ENCODE results near the gene RNU1-1. TPM values are rescaled to one million over a fixed set of nuclear protein-coding genes. Genes with fewer than 3 reads are reported as not detected.
"Not testable (repeated sequence)": the region's sequence is repeated elsewhere in the genome, so short reads cannot be mapped to it uniquely, and the experiment has no call there.

Gene RNU1-1
- total and polyA plus RNA-seq, 8 donors = under 0.01 to 9,966 (median under 0.01) TPM; not detected in 3

GRCh38 chr1:16484931-16485330 is 29.2 kb downstream of the RNU1-1 start:
- Histone ChIP-seq H3K4me1 (no peaks in the 10 kb centered on the region), H3K9me3 (no peaks in the 10 kb centered on the region), H3K27ac (no peak overlapping the region), H3K4me3 (no peak overlapping the region), H3K36me3 (peaks cover 16 to 95% (median 90%) of the 10 kb centered on the region in 4 donors), H3K27me3 (no peaks in the 10 kb centered on the region)
- no peak for TF ChIP-seq CTCF (IDR thresholded peaks at IDR 0.05)
- TF ChIP-seq POLR2A (IDR thresholded peaks at IDR 0.05) = no peak
- TF ChIP-seq POLR2AphosphoS5 (IDR thresholded peaks at IDR 0.05) = no peak
- no peak for TF ChIP-seq EP300 (IDR thresholded peaks at IDR 0.05)
- 94 to 96% (median 95%) methylated on average over 2 to 6 of the region's 6 CpGs for WGBS, 5 donors
- intact Hi-C loops (cut with DNase I; ENCODE audit: low total_unique reads) = no loop called here
- DNase-seq = no peak

GRCh38 chr1:16484501-16484835 is 29.6 kb downstream of the RNU1-1 start:
- Histone ChIP-seq H3K9me3 (no peaks in the 10 kb centered on the region), H3K27ac (no peak overlapping the region), H3K4me3 (no peak overlapping the region), H3K4me1 (no peaks in the 10 kb centered on the region), H3K36me3 (peaks cover 16 to 95% (median 90%) of the 10 kb centered on the region in 4 donors), H3K27me3 (no peaks in the 10 kb centered on the region)
- no peak for DNase-seq
- TF ChIP-seq CTCF (IDR thresholded peaks at IDR 0.05) (no peak), POLR2A (IDR thresholded peaks at IDR 0.05) (no peak), POLR2AphosphoS5 (IDR thresholded peaks at IDR 0.05) (no peak), EP300 (IDR thresholded peaks at IDR 0.05) (no peak)
- intact Hi-C loops (cut with DNase I; ENCODE audit: low total_unique reads) = no loop called here
- WGBS, 5 donors = 89 to 98% (median 94%) methylated on average over 5 to 8 of the region's 8 CpGs

- peaks cover 16 to 95% (median 88%) of the 10 kb centered on the region in 4 donors for H3K36me3 ChIP-seq
- H3K4me1 ChIP-seq; H3K27ac ChIP-seq; H3K9me3 ChIP-seq; H3K4me3 ChIP-seq; H3K27me3 ChIP-seq; intact Hi-C loops (cut with DNase I; ENCODE audit: low total_unique reads); DNase-seq: not testable (repeated sequence)
- 88 to 92% (median 89%) methylated on average over 15 to 45 of the region's 45 CpGs for WGBS, 5 donors
Measured at GRCh38 chr1:16483639-16484500, 30.2 kb downstream of the RNU1-1 start.

GRCh38 chr1:16483146-16483545 is 30.9 kb downstream of the RNU1-1 start:
- 95 to 100% (median 97%) methylated on average over 21 to 26 of the region's 26 CpGs for WGBS, 5 donors
- DNase-seq = not testable (repeated sequence)

GRCh38 chr1:16478091-16478490 is 36.0 kb downstream of the RNU1-1 start:
- Histone ChIP-seq H3K9me3 (no peaks in the 10 kb centered on the region), H3K4me3 (no peak overlapping the region), H3K27me3 (no peaks in the 10 kb centered on the region), H3K36me3 (peaks cover 40 to 100% (median 97%) of the 10 kb centered on the region in 4 donors), H3K27ac (no peak overlapping the region), H3K4me1 (no peaks in the 10 kb centered on the region)
- TF ChIP-seq POLR2AphosphoS5 (IDR thresholded peaks at IDR 0.05) (no peak), CTCF (IDR thresholded peaks at IDR 0.05) (no peak), EP300 (IDR thresholded peaks at IDR 0.05) (no peak), POLR2A (IDR thresholded peaks at IDR 0.05) (no peak)
- intact Hi-C loops (cut with DNase I; ENCODE audit: low total_unique reads) = no loop called here
- no peak for DNase-seq
- 87 to 98% (median 95%) methylated on average over 11 to 12 of the region's 12 CpGs for WGBS, 5 donors

More at GRCh38 chr1:16483146-16483545, 30.9 kb downstream of the RNU1-1 start:
- H3K4me1 ChIP-seq; H3K4me3 ChIP-seq; H3K27me3 ChIP-seq; H3K9me3 ChIP-seq; H3K27ac ChIP-seq; intact Hi-C loops (cut with DNase I; ENCODE audit: low total_unique reads): not testable (repeated sequence)
- peaks cover 21 to 95% (median 89%) of the 10 kb centered on the region in 4 donors for H3K36me3 ChIP-seq

GRCh38 chr1:16475771-16476770 is 38.0 kb downstream of the RNU1-1 start:
- H3K4me1 ChIP-seq; H3K27me3 ChIP-seq; DNase-seq; intact Hi-C loops (cut with DNase I; ENCODE audit: low total_unique reads); H3K4me3 ChIP-seq; H3K27ac ChIP-seq; H3K9me3 ChIP-seq: not testable (repeated sequence)
- WGBS, 5 donors = 91 to 93% (median 92%) methylated on average over 16 to 28 of the region's 29 CpGs
- H3K36me3 ChIP-seq = peaks cover 40 to 94% (median 84%) of the 10 kb centered on the region in 4 donors

- H3K4me3 ChIP-seq; H3K9me3 ChIP-seq; H3K27ac ChIP-seq; H3K27me3 ChIP-seq; DNase-seq; intact Hi-C loops (cut with DNase I; ENCODE audit: low total_unique reads); H3K4me1 ChIP-seq: not testable (repeated sequence)
- H3K36me3 ChIP-seq = peaks cover 40 to 85% (median 75%) of the 10 kb centered on the region in 4 donors
- WGBS, 5 donors = 91 to 100% (median 95%) methylated on average over 2 of the region's 2 CpGs
Measured at GRCh38 chr1:16474891-16475290, 39.2 kb downstream of the RNU1-1 start.

Data from stomach (tissue), 9 donors.